ENCODE data around the gene ITPRIPL1. TPM values are rescaled to one million over a fixed set of nuclear protein-coding genes. Genes with fewer than 3 reads are reported as not detected.

ITPRIPL1 gene
- total and polyA plus RNA-seq, 10 donors: 0.80 to 6.6 (median 3.6) TPM

DNA sequence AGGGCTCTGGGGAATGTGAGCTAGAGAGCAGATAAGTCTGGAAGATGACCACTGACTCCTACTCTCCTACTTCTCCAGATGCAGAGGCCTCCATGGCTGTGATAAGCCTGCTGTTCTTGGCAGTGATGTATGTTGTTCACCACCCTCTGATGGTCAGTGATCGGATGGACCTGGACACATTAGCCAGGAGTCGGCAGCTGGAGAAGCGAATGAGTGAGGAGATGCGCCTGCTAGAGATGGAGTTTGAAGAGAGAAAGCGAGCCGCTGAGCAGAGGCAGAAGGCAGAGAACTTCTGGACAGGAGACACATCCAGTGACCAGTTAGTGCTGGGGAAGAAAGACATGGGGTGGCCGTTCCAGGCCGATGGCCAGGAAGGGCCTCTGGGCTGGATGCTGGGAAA, 1.4 kb downstream of the ITPRIPL1 start:
- Histone ChIP-seq H3K9me3 (no peaks in the 10 kb centered on the region), H3K27ac (peak overlapping the region in 4 of 8 donors; percentile 71 to 83 (median 80)), H3K4me1 (peaks cover 7 to 53% (median 27%) of the 10 kb centered on the region in 6 donors), H3K27me3 (replicated peaks in 1 of 7) (peaks cover 0 to 40% (median 5%) of the 10 kb centered on the region in 7 donors), H3K36me3 (peaks cover 0 to 11% (median 0%) of the 10 kb centered on the region in 6 donors), H3K4me3 (peak overlapping the region in 1 of 8 donors; percentile 80)
- WGBS, 5 donors: 96 to 100% (median 98%) methylated on average over 8 of the region's 8 CpGs
- TF ChIP-seq POLR2A (IDR thresholded peaks at IDR 0.05) (no peak), POLR2AphosphoS5 (IDR thresholded peaks at IDR 0.05) (no peak)
- TF ChIP-seq, protein P1, sequence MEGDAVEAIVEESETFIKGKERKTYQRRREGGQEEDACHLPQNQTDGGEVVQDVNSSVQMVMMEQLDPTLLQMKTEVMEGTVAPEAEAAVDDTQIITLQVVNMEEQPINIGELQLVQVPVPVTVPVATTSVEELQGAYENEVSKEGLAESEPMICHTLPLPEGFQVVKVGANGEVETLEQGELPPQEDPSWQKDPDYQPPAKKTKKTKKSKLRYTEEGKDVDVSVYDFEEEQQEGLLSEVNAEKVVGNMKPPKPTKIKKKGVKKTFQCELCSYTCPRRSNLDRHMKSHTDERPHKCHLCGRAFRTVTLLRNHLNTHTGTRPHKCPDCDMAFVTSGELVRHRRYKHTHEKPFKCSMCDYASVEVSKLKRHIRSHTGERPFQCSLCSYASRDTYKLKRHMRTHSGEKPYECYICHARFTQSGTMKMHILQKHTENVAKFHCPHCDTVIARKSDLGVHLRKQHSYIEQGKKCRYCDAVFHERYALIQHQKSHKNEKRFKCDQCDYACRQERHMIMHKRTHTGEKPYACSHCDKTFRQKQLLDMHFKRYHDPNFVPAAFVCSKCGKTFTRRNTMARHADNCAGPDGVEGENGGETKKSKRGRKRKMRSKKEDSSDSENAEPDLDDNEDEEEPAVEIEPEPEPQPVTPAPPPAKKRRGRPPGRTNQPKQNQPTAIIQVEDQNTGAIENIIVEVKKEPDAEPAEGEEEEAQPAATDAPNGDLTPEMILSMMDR (IDR thresholded peaks at IDR 0.05 in 8 of 11, conservative IDR thresholded peaks at IDR 0.05 in 3 of 11): no peak
- intact Hi-C loops (cut with DNase I; ENCODE audit: low total_unique reads): no loop called here
- DNase-seq: no peak

DNA sequence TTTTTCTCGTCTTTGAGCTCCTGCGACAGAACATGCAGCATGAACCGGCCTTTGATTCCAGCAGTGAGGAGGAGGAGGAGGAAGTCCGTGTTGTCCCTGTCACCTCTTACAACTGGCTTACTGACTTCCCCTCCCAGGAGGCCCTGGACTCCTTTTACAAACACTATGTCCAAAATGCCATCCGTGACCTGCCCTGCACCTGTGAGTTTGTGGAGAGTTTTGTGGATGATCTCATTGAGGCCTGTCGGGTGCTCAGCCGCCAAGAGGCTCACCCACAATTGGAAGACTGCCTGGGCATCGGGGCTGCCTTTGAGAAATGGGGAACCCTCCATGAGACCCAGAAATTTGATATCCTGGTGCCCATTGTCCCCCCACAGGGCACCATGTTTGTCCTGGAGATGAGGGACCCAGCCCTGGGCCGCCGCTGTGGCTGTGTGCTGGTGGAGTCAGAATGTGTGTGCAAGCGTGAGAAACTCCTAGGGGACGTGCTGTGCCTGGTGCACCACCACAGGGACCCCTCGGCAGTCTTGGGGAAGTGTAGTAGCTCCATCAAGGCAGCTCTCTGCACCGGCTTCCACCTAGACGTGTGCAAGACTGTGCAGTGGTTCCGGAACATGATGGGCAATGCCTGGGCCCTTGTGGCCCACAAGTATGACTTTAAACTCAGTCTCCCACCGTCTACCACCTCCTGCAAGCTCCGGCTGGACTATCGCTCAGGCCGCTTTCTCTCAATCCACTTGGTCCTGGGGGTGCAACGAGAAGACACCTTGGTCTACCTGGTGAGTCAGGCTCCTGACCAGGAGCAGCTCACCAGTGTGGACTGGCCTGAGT, 2.1 kb downstream of the ITPRIPL1 start:
- peaks cover 7 to 47% (median 22%) of the 10 kb centered on the region in 6 donors for H3K4me1 ChIP-seq
- TF ChIP-seq, protein P1 (IDR thresholded peaks at IDR 0.05 in 8 of 11, conservative IDR thresholded peaks at IDR 0.05 in 3 of 11): no peak
- no peak for TF ChIP-seq POLR2A (IDR thresholded peaks at IDR 0.05)
- TF ChIP-seq POLR2AphosphoS5 (IDR thresholded peaks at IDR 0.05): no peak
- no peak overlapping the region for H3K4me3 ChIP-seq
- DNase-seq: no peak
- intact Hi-C loops (cut with DNase I; ENCODE audit: low total_unique reads): no loop called here
- H3K36me3 ChIP-seq: peaks cover 0 to 11% (median 0%) of the 10 kb centered on the region in 6 donors
- no peak overlapping the region for H3K27ac ChIP-seq
- no peaks in the 10 kb centered on the region for H3K9me3 ChIP-seq
- H3K27me3 ChIP-seq (replicated peaks in 1 of 7): peaks cover 0 to 34% (median 5%) of the 10 kb centered on the region in 7 donors
- WGBS, 5 donors: 94 to 97% (median 94%) methylated on average over 19 to 21 of the region's 21 CpGs

DNA sequence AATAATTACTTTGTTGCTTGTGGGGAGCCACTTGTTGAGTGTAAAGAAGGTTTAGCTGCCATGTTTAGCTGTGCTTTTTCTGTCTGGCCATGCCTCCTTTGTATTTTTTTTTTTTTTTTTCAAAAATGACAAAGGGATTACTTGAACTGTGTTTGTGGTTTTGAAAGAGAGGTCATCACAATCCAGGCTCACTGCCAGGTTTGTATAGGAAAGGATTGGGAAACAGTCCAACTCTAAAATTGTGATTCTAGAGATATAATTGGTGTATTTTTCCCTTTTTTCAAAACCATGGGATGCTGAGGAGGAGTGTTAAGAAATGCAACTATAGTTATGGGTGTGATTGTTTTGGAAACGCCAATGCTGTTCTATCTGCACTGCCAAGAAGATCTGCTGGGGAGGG, 4.3 kb downstream of the ITPRIPL1 start:
- TF ChIP-seq POLR2A (IDR thresholded peaks at IDR 0.05) (no peak), POLR2AphosphoS5 (IDR thresholded peaks at IDR 0.05) (no peak)
- TF ChIP-seq, protein P1 (IDR thresholded peaks at IDR 0.05 in 8 of 11, conservative IDR thresholded peaks at IDR 0.05 in 3 of 11): no peak
- 39 to 77% (median 46%) methylated on average over 1 of the region's 1 CpG for WGBS, 5 donors
- no peaks in the 10 kb centered on the region for H3K9me3 ChIP-seq
- H3K4me3 ChIP-seq: no peak overlapping the region
- H3K4me1 ChIP-seq: peaks cover 6 to 34% (median 21%) of the 10 kb centered on the region in 6 donors
- no peak overlapping the region for H3K27ac ChIP-seq
- no peak for DNase-seq
- intact Hi-C loops (cut with DNase I; ENCODE audit: low total_unique reads): no loop called here
- H3K27me3 ChIP-seq (replicated peaks in 1 of 7): peaks cover 0 to 16% (median 5%) of the 10 kb centered on the region in 7 donors
- peaks cover 0 to 11% (median 0%) of the 10 kb centered on the region in 6 donors for H3K36me3 ChIP-seq

DNA sequence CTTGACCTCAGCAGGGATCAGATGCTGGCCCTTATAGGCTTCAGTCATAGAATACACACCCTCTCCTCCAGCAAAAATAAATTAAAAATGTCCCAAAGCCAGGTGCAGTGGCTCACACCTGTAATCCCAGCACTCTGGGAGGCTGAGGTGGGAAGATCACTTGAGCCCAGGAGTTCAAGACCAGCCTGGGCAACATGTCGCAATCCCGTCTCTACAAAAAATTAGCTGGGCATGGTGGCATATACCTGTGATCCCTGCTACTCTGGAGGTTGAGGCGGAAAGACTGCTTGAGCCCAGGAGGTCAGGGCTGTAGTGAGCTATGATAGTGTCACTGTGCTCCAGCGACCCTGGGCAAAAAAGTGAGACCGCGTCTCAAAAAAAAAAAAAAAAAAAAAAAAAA, 4.8 kb downstream of the ITPRIPL1 start:
- H3K4me1 ChIP-seq: peaks cover 6 to 34% (median 21%) of the 10 kb centered on the region in 6 donors
- no peak for DNase-seq
- H3K27me3 ChIP-seq (replicated peaks in 1 of 7): peaks cover 0 to 13% (median 2%) of the 10 kb centered on the region in 7 donors
- peaks cover 0 to 11% (median 0%) of the 10 kb centered on the region in 6 donors for H3K36me3 ChIP-seq
- no peaks in the 10 kb centered on the region for H3K9me3 ChIP-seq
- 85 to 95% (median 94%) methylated on average over 6 of the region's 6 CpGs for WGBS, 5 donors
- H3K4me3 ChIP-seq: no peak overlapping the region
- no peak overlapping the region for H3K27ac ChIP-seq
- TF ChIP-seq POLR2A (IDR thresholded peaks at IDR 0.05) (no peak), POLR2AphosphoS5 (IDR thresholded peaks at IDR 0.05) (no peak)
- TF ChIP-seq, protein P1 (IDR thresholded peaks at IDR 0.05 in 8 of 11, conservative IDR thresholded peaks at IDR 0.05 in 3 of 11): no peak
- intact Hi-C loops (cut with DNase I; ENCODE audit: low total_unique reads): no loop called here
